ENCODE measurements around the gene TIGD6. TPM values are rescaled to one million over a fixed set of nuclear protein-coding genes. Genes with fewer than 3 reads are reported as not detected.
A peak's percentile ranks its signal among the peaks of the same experiment; 100 is the strongest.

Gene TIGD6
- total and polyA plus RNA-seq, 4 donors = 2.1 to 4.2 (median 3.7) TPM

- Histone ChIP-seq H3K4me3 (ENCODE audit: low read length in 2 of 2) (no peak overlapping the region), H3K4me1 (ENCODE audit: control insufficient read depth in 1 of 2, insufficient read depth in 2 of 2, low read length in 2 of 2) (peaks cover 1 to 6% of the 10 kb centered on the region in 2 donors)
- ATAC-seq (ENCODE audit: low FRiP score) = peak; percentile 6
Observed at GRCh38 chr5:150022158-150022531, 21.7 kb upstream of the TIGD6 start.

GRCh38 chr5:150021491-150022157 is 21.2 kb upstream of the TIGD6 start:
- 37 to 45% methylated on average over 13 of the region's 13 CpGs for WGBS, 2 donors
- ATAC-seq (ENCODE audit: low FRiP score) = no peak
- Histone ChIP-seq H3K4me3 (ENCODE audit: low read length in 2 of 2) (no peak overlapping the region), H3K27ac (ENCODE audit: low read depth in 1 of 2, low read length in 2 of 2) (peak overlapping the region in 1 of 2 donors; percentile 62), H3K9me3 (ENCODE audit: control insufficient read depth, low read length) (no peaks in the 10 kb centered on the region), H3K4me1 (ENCODE audit: control insufficient read depth in 1 of 2, insufficient read depth in 2 of 2, low read length in 2 of 2) (peaks cover 1 to 6% of the 10 kb centered on the region in 2 donors), H3K27me3 (ENCODE audit: control insufficient read depth in 1 of 2, insufficient read depth in 2 of 2, low read length in 1 of 2) (no peaks in the 10 kb centered on the region), H3K36me3 (ENCODE audit: control insufficient read depth in 1 of 2, insufficient read depth in 2 of 2, low read length in 1 of 2) (peaks cover 1 to 4% of the 10 kb centered on the region in 2 donors)
- intact Hi-C loops (cut with DNase I) = no loop called here
- peak in 1 of 2 donors; percentile 58 for DNase-seq

More at GRCh38 chr5:150022158-150022531, 21.7 kb upstream of the TIGD6 start:
- H3K27ac ChIP-seq (ENCODE audit: low read depth in 1 of 2, low read length in 2 of 2) = peak overlapping the region in 1 of 2 donors; percentile 52
- peaks cover 4 to 5% of the 10 kb centered on the region in 2 donors for H3K36me3 ChIP-seq (ENCODE audit: control insufficient read depth in 1 of 2, insufficient read depth in 2 of 2, low read length in 1 of 2)
- intact Hi-C loops (cut with DNase I) = no loop called here
- no peak for DNase-seq
- H3K27me3 ChIP-seq (ENCODE audit: control insufficient read depth in 1 of 2, insufficient read depth in 2 of 2, low read length in 1 of 2) = no peaks in the 10 kb centered on the region
- H3K9me3 ChIP-seq (ENCODE audit: control insufficient read depth, low read length) = no peaks in the 10 kb centered on the region
- 6 to 10% methylated on average over 1 of the region's 1 CpG for WGBS, 2 donors

GRCh38 chr5:150020249-150020648 is 19.8 kb upstream of the TIGD6 start:
- Histone ChIP-seq H3K27me3 (ENCODE audit: control insufficient read depth in 1 of 2, insufficient read depth in 2 of 2, low read length in 1 of 2) (no peaks in the 10 kb centered on the region), H3K4me3 (ENCODE audit: low read length in 2 of 2) (no peak overlapping the region), H3K27ac (ENCODE audit: low read depth in 1 of 2, low read length in 2 of 2) (peak overlapping the region in 1 of 2 donors; percentile 28), H3K9me3 (ENCODE audit: control insufficient read depth, low read length) (peaks cover 3% of the 10 kb centered on the region), H3K4me1 (ENCODE audit: control insufficient read depth in 1 of 2, insufficient read depth in 2 of 2, low read length in 2 of 2) (peaks cover 1 to 6% of the 10 kb centered on the region in 2 donors), H3K36me3 (ENCODE audit: control insufficient read depth in 1 of 2, insufficient read depth in 2 of 2, low read length in 1 of 2) (peaks cover 0 to 8% of the 10 kb centered on the region in 2 donors)
- ATAC-seq (ENCODE audit: low FRiP score) = no peak
- DNase-seq = no peak
- 95 to 99% methylated on average over 1 of the region's 1 CpG for WGBS, 2 donors
- intact Hi-C loops (cut with DNase I) = no loop called here

- Histone ChIP-seq H3K36me3 (ENCODE audit: control insufficient read depth in 1 of 2, insufficient read depth in 2 of 2, low read length in 1 of 2) (peaks cover 5 to 8% of the 10 kb centered on the region in 2 donors), H3K27ac (ENCODE audit: low read depth in 1 of 2, low read length in 2 of 2) (no peak overlapping the region), H3K4me1 (ENCODE audit: control insufficient read depth in 1 of 2, insufficient read depth in 2 of 2, low read length in 2 of 2) (peaks cover 0 to 6% of the 10 kb centered on the region in 2 donors), H3K4me3 (ENCODE audit: low read length in 2 of 2) (no peak overlapping the region), H3K27me3 (ENCODE audit: control insufficient read depth in 1 of 2, insufficient read depth in 2 of 2, low read length in 1 of 2) (no peaks in the 10 kb centered on the region), H3K9me3 (ENCODE audit: control insufficient read depth, low read length) (peaks cover 3% of the 10 kb centered on the region)
- no peak for DNase-seq
- intact Hi-C loops (cut with DNase I) = no loop called here
- WGBS, 2 donors = 51% methylated on average over 6 of the region's 6 CpGs
- no peak for ATAC-seq (ENCODE audit: low FRiP score)
Observed at GRCh38 chr5:150017226-150018005, 17.0 kb upstream of the TIGD6 start.

- peaks cover 0 to 6% of the 10 kb centered on the region in 2 donors for H3K4me1 ChIP-seq (ENCODE audit: control insufficient read depth in 1 of 2, insufficient read depth in 2 of 2, low read length in 2 of 2)
- no peak overlapping the region for H3K4me3 ChIP-seq (ENCODE audit: low read length in 2 of 2)
- no peak overlapping the region for H3K27ac ChIP-seq (ENCODE audit: low read depth in 1 of 2, low read length in 2 of 2)
- H3K27me3 ChIP-seq (ENCODE audit: control insufficient read depth in 1 of 2, insufficient read depth in 2 of 2, low read length in 1 of 2) = no peaks in the 10 kb centered on the region
- intact Hi-C loops (cut with DNase I) = no loop called here
- H3K36me3 ChIP-seq (ENCODE audit: control insufficient read depth in 1 of 2, insufficient read depth in 2 of 2, low read length in 1 of 2) = peaks cover 5 to 11% of the 10 kb centered on the region in 2 donors
- H3K9me3 ChIP-seq (ENCODE audit: control insufficient read depth, low read length) = peaks cover 3% of the 10 kb centered on the region
- DNase-seq (no peak), ATAC-seq (ENCODE audit: low FRiP score) (no peak)
Observed at GRCh38 chr5:150016537-150016936, 16.1 kb upstream of the TIGD6 start.

GRCh38 chr5:150015415-150015814 is 15.0 kb upstream of the TIGD6 start:
- Histone ChIP-seq H3K27ac (ENCODE audit: low read depth in 1 of 2, low read length in 2 of 2) (no peak overlapping the region), H3K4me3 (ENCODE audit: low read length in 2 of 2) (no peak overlapping the region), H3K36me3 (ENCODE audit: control insufficient read depth in 1 of 2, insufficient read depth in 2 of 2, low read length in 1 of 2) (peaks cover 10 to 20% of the 10 kb centered on the region in 2 donors), H3K27me3 (ENCODE audit: control insufficient read depth in 1 of 2, insufficient read depth in 2 of 2, low read length in 1 of 2) (no peaks in the 10 kb centered on the region), H3K4me1 (ENCODE audit: control insufficient read depth in 1 of 2, insufficient read depth in 2 of 2, low read length in 2 of 2) (peaks cover 0 to under 1% of the 10 kb centered on the region in 2 donors), H3K9me3 (ENCODE audit: control insufficient read depth, low read length) (peaks cover 3% of the 10 kb centered on the region)
- WGBS, 2 donors = 97 to 98% methylated on average over 3 of the region's 3 CpGs
- intact Hi-C loops (cut with DNase I) = no loop called here
- DNase-seq = no peak
- ATAC-seq (ENCODE audit: low FRiP score) = no peak

- WGBS, 2 donors = 97% methylated on average over 3 of the region's 3 CpGs
- intact Hi-C loops (cut with DNase I) = no loop called here
- peaks cover 14 to 21% of the 10 kb centered on the region in 2 donors for H3K36me3 ChIP-seq (ENCODE audit: control insufficient read depth in 1 of 2, insufficient read depth in 2 of 2, low read length in 1 of 2)
- H3K9me3 ChIP-seq (ENCODE audit: control insufficient read depth, low read length) = peaks cover 3% of the 10 kb centered on the region
- no peaks in the 10 kb centered on the region for H3K4me1 ChIP-seq (ENCODE audit: control insufficient read depth in 1 of 2, insufficient read depth in 2 of 2, low read length in 2 of 2)
- H3K27ac ChIP-seq (ENCODE audit: low read depth in 1 of 2, low read length in 2 of 2) = no peak overlapping the region
- DNase-seq = no peak
- no peak overlapping the region for H3K4me3 ChIP-seq (ENCODE audit: low read length in 2 of 2)
- H3K27me3 ChIP-seq (ENCODE audit: control insufficient read depth in 1 of 2, insufficient read depth in 2 of 2, low read length in 1 of 2) = no peaks in the 10 kb centered on the region
- no peak for ATAC-seq (ENCODE audit: low FRiP score)
Observed at GRCh38 chr5:150014456-150014855, 14.0 kb upstream of the TIGD6 start.

- no peak for DNase-seq
- Histone ChIP-seq H3K27ac (ENCODE audit: low read depth in 1 of 2, low read length in 2 of 2) (no peak overlapping the region), H3K36me3 (ENCODE audit: control insufficient read depth in 1 of 2, insufficient read depth in 2 of 2, low read length in 1 of 2) (peaks cover 14 to 21% of the 10 kb centered on the region in 2 donors), H3K4me1 (ENCODE audit: control insufficient read depth in 1 of 2, insufficient read depth in 2 of 2, low read length in 2 of 2) (no peaks in the 10 kb centered on the region), H3K4me3 (ENCODE audit: low read length in 2 of 2) (no peak overlapping the region), H3K9me3 (ENCODE audit: control insufficient read depth, low read length) (peaks cover 3% of the 10 kb centered on the region), H3K27me3 (ENCODE audit: control insufficient read depth in 1 of 2, insufficient read depth in 2 of 2, low read length in 1 of 2) (no peaks in the 10 kb centered on the region)
- 90 to 92% methylated on average over 4 of the region's 4 CpGs for WGBS, 2 donors
- intact Hi-C loops (cut with DNase I) = no loop called here
- no peak for ATAC-seq (ENCODE audit: low FRiP score)
Observed at GRCh38 chr5:150013931-150014330, 13.5 kb upstream of the TIGD6 start.
